WTC11 (cell line): ENCODE measurements around the gene PRTFDC1.

ENCODE experiments used
- GABPB1 ChIP-seq: sonication (generic); formaldehyde crosslinking; IDR thresholded peaks from 2 replicates; pipeline ENCODE4 v1.8.1; 2023; ENCODE audit warnings: mild to moderate bottlenecking, missing genetic modification reagents
- MYBL2 ChIP-seq: sonication (generic); formaldehyde crosslinking; IDR thresholded peaks from 2 replicates; pipeline ENCODE4 v1.8.1; 2023; ENCODE audit warnings: mild to moderate bottlenecking, moderate library complexity, missing genetic modification reagents
- NFYB ChIP-seq: sonication (generic); formaldehyde crosslinking; conservative IDR thresholded peaks from 2 replicates; pipeline ENCODE4 v1.8.0; 2022; ENCODE audit warnings: low read depth, missing genetic modification reagents
- NR3C1 ChIP-seq: sonication (generic); formaldehyde crosslinking; conservative IDR thresholded peaks from 2 replicates; pipeline ENCODE4 v1.8.1; 2023; ENCODE audit warnings: low read depth, mild to moderate bottlenecking, missing genetic modification reagents
- ZNF219 ChIP-seq: sonication (generic); formaldehyde crosslinking; IDR thresholded peaks from 2 replicates; pipeline ENCODE4 v1.8.0; 2023; ENCODE audit warnings: missing genetic modification reagents, mild to moderate bottlenecking, borderline replicate concordance
- ZNF317 ChIP-seq: sonication (generic); formaldehyde crosslinking; IDR thresholded peaks from 2 replicates; pipeline ENCODE4 v1.8.1; 2023; ENCODE audit warnings: low read depth, mild to moderate bottlenecking, moderate library complexity, missing genetic modification reagents, borderline replicate concordance
- TF ChIP-seq, protein P1 (sequence below): fragments of 200-600 bp; IDR thresholded peaks from 2 replicates; pipeline ENCODE4 v1.8.0; 2022; ENCODE audit warnings: antibody characterized with exemption
- TF ChIP-seq, protein P2 (sequence below): sonication (generic); formaldehyde crosslinking; IDR thresholded peaks from 2 replicates; pipeline ENCODE4 v1.8.1; 2023; ENCODE audit warnings: mild to moderate bottlenecking, missing genetic modification reagents, moderate library complexity
- TF ChIP-seq, protein P3 (sequence below): fragments of 250-450 bp; sonication (Bioruptor Pico); IDR thresholded peaks from 2 replicates; pipeline ENCODE4 v1.9.0; 2021; ENCODE audit warnings: mild to moderate bottlenecking
- TF ChIP-seq, protein P4 (sequence below): sonication (generic); formaldehyde crosslinking; conservative IDR thresholded peaks from 2 replicates; pipeline ENCODE4 v1.8.1; 2022; ENCODE audit warnings: mild to moderate bottlenecking, missing genetic modification reagents
- TF ChIP-seq, protein P5 (sequence below): sonication (generic); formaldehyde crosslinking; IDR thresholded peaks from 2 replicates; pipeline ENCODE4 v1.8.1; 2023; ENCODE audit warnings: mild to moderate bottlenecking, missing genetic modification reagents, moderate library complexity
- TF ChIP-seq, protein P6 (sequence below): sonication (generic); formaldehyde crosslinking; IDR thresholded peaks from 2 replicates; pipeline ENCODE4 v1.8.0; 2022; ENCODE audit warnings: mild to moderate bottlenecking, missing genetic modification reagents
- TF ChIP-seq, protein P7 (sequence below): sonication (generic); formaldehyde crosslinking; IDR thresholded peaks from 2 replicates; pipeline ENCODE4 v1.8.0; 2023; ENCODE audit warnings: missing genetic modification reagents, mild to moderate bottlenecking, borderline replicate concordance
- TF ChIP-seq, protein P8 (sequence below): sonication (generic); formaldehyde crosslinking; IDR thresholded peaks from 2 replicates; pipeline ENCODE4 v1.8.0; 2022; ENCODE audit warnings: mild to moderate bottlenecking, missing genetic modification reagents

DNA sequence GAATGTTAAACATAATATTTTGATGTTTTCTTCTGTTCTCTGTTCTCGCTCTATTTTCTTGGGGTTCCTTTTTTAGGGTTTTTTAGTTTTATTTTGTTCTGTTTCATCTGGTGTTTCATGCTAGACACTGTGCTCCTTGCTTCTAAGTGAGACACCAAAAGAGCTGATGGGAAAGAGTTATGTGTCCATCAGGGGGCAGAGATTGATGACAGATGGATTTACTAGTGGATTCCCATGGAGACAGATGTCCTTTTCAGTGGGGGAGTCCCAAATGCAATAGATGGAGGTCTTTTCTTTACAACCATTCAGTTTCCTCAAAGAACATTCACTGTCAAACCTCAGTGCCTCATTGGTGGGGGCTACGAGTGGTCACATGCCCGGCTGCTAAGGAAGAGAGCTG is 34.9 kb downstream of the PRTFDC1 start:
- TF ChIP-seq, protein P1, sequence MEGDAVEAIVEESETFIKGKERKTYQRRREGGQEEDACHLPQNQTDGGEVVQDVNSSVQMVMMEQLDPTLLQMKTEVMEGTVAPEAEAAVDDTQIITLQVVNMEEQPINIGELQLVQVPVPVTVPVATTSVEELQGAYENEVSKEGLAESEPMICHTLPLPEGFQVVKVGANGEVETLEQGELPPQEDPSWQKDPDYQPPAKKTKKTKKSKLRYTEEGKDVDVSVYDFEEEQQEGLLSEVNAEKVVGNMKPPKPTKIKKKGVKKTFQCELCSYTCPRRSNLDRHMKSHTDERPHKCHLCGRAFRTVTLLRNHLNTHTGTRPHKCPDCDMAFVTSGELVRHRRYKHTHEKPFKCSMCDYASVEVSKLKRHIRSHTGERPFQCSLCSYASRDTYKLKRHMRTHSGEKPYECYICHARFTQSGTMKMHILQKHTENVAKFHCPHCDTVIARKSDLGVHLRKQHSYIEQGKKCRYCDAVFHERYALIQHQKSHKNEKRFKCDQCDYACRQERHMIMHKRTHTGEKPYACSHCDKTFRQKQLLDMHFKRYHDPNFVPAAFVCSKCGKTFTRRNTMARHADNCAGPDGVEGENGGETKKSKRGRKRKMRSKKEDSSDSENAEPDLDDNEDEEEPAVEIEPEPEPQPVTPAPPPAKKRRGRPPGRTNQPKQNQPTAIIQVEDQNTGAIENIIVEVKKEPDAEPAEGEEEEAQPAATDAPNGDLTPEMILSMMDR, result no peak
- no peak for TF ChIP-seq ZNF219
- TF ChIP-seq, protein P2, sequence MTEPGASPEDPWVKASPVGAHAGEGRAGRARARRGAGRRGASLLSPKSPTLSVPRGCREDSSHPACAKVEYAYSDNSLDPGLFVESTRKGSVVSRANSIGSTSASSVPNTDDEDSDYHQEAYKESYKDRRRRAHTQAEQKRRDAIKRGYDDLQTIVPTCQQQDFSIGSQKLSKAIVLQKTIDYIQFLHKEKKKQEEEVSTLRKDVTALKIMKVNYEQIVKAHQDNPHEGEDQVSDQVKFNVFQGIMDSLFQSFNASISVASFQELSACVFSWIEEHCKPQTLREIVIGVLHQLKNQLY (CRISPR knock-in tag), result no peak
- TF ChIP-seq, protein P3, sequence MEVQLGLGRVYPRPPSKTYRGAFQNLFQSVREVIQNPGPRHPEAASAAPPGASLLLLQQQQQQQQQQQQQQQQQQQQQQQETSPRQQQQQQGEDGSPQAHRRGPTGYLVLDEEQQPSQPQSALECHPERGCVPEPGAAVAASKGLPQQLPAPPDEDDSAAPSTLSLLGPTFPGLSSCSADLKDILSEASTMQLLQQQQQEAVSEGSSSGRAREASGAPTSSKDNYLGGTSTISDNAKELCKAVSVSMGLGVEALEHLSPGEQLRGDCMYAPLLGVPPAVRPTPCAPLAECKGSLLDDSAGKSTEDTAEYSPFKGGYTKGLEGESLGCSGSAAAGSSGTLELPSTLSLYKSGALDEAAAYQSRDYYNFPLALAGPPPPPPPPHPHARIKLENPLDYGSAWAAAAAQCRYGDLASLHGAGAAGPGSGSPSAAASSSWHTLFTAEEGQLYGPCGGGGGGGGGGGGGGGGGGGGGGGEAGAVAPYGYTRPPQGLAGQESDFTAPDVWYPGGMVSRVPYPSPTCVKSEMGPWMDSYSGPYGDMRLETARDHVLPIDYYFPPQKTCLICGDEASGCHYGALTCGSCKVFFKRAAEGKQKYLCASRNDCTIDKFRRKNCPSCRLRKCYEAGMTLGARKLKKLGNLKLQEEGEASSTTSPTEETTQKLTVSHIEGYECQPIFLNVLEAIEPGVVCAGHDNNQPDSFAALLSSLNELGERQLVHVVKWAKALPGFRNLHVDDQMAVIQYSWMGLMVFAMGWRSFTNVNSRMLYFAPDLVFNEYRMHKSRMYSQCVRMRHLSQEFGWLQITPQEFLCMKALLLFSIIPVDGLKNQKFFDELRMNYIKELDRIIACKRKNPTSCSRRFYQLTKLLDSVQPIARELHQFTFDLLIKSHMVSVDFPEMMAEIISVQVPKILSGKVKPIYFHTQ (CRISPR knock-in tag), result no peak
- TF ChIP-seq MYBL2, result no peak
- TF ChIP-seq, protein P4, sequence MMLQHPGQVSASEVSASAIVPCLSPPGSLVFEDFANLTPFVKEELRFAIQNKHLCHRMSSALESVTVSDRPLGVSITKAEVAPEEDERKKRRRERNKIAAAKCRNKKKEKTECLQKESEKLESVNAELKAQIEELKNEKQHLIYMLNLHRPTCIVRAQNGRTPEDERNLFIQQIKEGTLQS (CRISPR knock-in tag), result no peak
- TF ChIP-seq, protein P5, sequence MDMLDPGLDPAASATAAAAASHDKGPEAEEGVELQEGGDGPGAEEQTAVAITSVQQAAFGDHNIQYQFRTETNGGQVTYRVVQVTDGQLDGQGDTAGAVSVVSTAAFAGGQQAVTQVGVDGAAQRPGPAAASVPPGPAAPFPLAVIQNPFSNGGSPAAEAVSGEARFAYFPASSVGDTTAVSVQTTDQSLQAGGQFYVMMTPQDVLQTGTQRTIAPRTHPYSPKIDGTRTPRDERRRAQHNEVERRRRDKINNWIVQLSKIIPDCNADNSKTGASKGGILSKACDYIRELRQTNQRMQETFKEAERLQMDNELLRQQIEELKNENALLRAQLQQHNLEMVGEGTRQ, result no peak
- TF ChIP-seq NFYB, result no peak
- TF ChIP-seq, protein P6, sequence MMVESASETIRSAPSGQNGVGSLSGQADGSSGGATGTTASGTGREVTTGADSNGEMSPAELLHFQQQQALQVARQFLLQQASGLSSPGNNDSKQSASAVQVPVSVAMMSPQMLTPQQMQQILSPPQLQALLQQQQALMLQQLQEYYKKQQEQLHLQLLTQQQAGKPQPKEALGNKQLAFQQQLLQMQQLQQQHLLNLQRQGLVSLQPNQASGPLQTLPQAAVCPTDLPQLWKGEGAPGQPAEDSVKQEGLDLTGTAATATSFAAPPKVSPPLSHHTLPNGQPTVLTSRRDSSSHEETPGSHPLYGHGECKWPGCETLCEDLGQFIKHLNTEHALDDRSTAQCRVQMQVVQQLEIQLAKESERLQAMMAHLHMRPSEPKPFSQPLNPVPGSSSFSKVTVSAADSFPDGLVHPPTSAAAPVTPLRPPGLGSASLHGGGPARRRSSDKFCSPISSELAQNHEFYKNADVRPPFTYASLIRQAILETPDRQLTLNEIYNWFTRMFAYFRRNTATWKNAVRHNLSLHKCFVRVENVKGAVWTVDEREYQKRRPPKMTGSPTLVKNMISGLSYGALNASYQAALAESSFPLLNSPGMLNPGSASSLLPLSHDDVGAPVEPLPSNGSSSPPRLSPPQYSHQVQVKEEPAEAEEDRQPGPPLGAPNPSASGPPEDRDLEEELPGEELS, result no peak
- TF ChIP-seq ZNF317 (CRISPR knock-in tag), result no peak
- TF ChIP-seq, protein P7, sequence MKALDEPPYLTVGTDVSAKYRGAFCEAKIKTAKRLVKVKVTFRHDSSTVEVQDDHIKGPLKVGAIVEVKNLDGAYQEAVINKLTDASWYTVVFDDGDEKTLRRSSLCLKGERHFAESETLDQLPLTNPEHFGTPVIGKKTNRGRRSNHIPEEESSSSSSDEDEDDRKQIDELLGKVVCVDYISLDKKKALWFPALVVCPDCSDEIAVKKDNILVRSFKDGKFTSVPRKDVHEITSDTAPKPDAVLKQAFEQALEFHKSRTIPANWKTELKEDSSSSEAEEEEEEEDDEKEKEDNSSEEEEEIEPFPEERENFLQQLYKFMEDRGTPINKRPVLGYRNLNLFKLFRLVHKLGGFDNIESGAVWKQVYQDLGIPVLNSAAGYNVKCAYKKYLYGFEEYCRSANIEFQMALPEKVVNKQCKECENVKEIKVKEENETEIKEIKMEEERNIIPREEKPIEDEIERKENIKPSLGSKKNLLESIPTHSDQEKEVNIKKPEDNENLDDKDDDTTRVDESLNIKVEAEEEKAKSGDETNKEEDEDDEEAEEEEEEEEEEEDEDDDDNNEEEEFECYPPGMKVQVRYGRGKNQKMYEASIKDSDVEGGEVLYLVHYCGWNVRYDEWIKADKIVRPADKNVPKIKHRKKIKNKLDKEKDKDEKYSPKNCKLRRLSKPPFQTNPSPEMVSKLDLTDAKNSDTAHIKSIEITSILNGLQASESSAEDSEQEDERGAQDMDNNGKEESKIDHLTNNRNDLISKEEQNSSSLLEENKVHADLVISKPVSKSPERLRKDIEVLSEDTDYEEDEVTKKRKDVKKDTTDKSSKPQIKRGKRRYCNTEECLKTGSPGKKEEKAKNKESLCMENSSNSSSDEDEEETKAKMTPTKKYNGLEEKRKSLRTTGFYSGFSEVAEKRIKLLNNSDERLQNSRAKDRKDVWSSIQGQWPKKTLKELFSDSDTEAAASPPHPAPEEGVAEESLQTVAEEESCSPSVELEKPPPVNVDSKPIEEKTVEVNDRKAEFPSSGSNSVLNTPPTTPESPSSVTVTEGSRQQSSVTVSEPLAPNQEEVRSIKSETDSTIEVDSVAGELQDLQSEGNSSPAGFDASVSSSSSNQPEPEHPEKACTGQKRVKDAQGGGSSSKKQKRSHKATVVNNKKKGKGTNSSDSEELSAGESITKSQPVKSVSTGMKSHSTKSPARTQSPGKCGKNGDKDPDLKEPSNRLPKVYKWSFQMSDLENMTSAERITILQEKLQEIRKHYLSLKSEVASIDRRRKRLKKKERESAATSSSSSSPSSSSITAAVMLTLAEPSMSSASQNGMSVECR, result no peak
- no peak for TF ChIP-seq GABPB1
- TF ChIP-seq, protein P8, sequence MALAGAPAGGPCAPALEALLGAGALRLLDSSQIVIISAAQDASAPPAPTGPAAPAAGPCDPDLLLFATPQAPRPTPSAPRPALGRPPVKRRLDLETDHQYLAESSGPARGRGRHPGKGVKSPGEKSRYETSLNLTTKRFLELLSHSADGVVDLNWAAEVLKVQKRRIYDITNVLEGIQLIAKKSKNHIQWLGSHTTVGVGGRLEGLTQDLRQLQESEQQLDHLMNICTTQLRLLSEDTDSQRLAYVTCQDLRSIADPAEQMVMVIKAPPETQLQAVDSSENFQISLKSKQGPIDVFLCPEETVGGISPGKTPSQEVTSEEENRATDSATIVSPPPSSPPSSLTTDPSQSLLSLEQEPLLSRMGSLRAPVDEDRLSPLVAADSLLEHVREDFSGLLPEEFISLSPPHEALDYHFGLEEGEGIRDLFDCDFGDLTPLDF (CRISPR knock-in tag), result no peak
- TF ChIP-seq NR3C1, result no peak
